H1 (cell line): Measurements from ENCODE around the gene MYO5A. TPM values are rescaled to one million over a fixed set of nuclear protein-coding genes. Genes with fewer than 3 reads are reported as not detected.
A peak's percentile ranks its signal among the peaks of the same experiment; 100 is the strongest.

Source experiments
- CTCF ChIA-PET: fragments of 300-600 bp; sonication (Branson Sonifier 250); formaldehyde crosslinking; loops from one replicate; lab custom pipeline; 2021; ENCODE audit not compliant: partially characterized antibody; lab: Charles Lee
- POLR2A ChIA-PET: fragments of 300-600 bp; sonication (Branson Sonifier 250); formaldehyde crosslinking; loops from one replicate; lab custom pipeline; 2021; ENCODE audit warnings: inconsistent platforms; ENCODE audit not compliant: partially characterized antibody; lab: Charles Lee
- DNase-seq, 2 experiments: peaks; one replicate each; pipeline versions ENCODE4 v3.0.0 to v3.0.0-alpha.2; 2010 to 2022; ENCODE audit warnings: low spot score in 2 of 2, low read depth in 1 of 2, mixed read lengths in 1 of 2
- FAIRE-seq: peaks from 2 replicates; lab custom pipeline; 2011; peaks lifted over from hg19 to GRCh38; lab: Jason Lieb, UNC
- H2AFZ ChIP-seq: 2 replicates; pipeline ENCODE4 v1.8.1; 2012; ENCODE audit warnings: low read length, inconsistent platforms
- H2AK5ac ChIP-seq: 2 replicates; pipeline ENCODE4 v1.6.1; 2013; ENCODE audit warnings: low read depth, low read length
- H2BK120ac ChIP-seq: replicated peaks from 2 replicates; pipeline ENCODE3; 2013; ENCODE audit warnings: low read depth, low read length, inconsistent platforms
- H2BK12ac ChIP-seq: 2 replicates; pipeline ENCODE4 v1.6.1; 2013; ENCODE audit warnings: low read depth, low read length
- H2BK15ac ChIP-seq: 2 replicates; pipeline ENCODE4 v1.6.1; 2013; ENCODE audit warnings: low read length
- H2BK20ac ChIP-seq: 2 replicates; pipeline ENCODE4 v1.6.1; 2013; ENCODE audit warnings: low read length
- H2BK5ac ChIP-seq: 2 replicates; pipeline ENCODE4 v1.6.1; 2013; ENCODE audit warnings: low read depth, low read length
- H3K14ac ChIP-seq: 2 replicates; pipeline ENCODE4 v1.6.1; 2013; ENCODE audit warnings: inconsistent platforms; ENCODE audit not compliant: insufficient read length
- H3K18ac ChIP-seq: 2 replicates; pipeline ENCODE4 v1.6.1; 2013; ENCODE audit warnings: low read length; ENCODE audit errors: extremely low read depth
- H3K23ac ChIP-seq: 2 replicates; pipeline ENCODE4 v1.6.1; 2013; ENCODE audit warnings: inconsistent platforms; ENCODE audit not compliant: insufficient read length
- H3K23me2 ChIP-seq: 2 replicates; pipeline ENCODE4 v1.6.1; 2013; ENCODE audit warnings: low read depth, low read length
- H3K27ac ChIP-seq: 2 replicates; pipeline ENCODE4 v1.6.1; 2011; ENCODE audit warnings: low read depth, low read length, inconsistent platforms
- H3K27me3 ChIP-seq, 4 experiments: replicated peaks in 1 of 4; 1 replicate in 1 of 4; 2 replicates in 3 of 4; pipeline versions ENCODE4 v1.6.1 to v1.8.1; 2011 to 2013; ENCODE audit warnings: low read length in 3 of 4, mild to moderate bottlenecking in 3 of 4, inconsistent platforms in 2 of 4, mixed read lengths in 2 of 4, moderate library complexity in 1 of 4; ENCODE audit not compliant: control insufficient read depth in 3 of 4, insufficient read depth in 3 of 4; ENCODE audit errors: extremely low read depth in 1 of 4
- H3K36me3 ChIP-seq, 4 experiments: 2 replicates each; pipeline versions ENCODE4 v1.6.1 to v1.8.1; 2011 to 2013; ENCODE audit warnings: mild to moderate bottlenecking in 4 of 4, low read length in 3 of 4, moderate library complexity in 2 of 4, control low read depth in 1 of 4, inconsistent platforms in 1 of 4; ENCODE audit not compliant: insufficient read depth in 4 of 4, control insufficient read depth in 2 of 4
- H3K4ac ChIP-seq: replicated peaks from 2 replicates; pipeline ENCODE3; 2013; ENCODE audit warnings: low read length, low read depth, mixed read lengths, inconsistent platforms; ENCODE audit not compliant: insufficient read length
- H3K4me1 ChIP-seq, 4 experiments: replicated peaks in 1 of 4; 1 replicate in 1 of 4; 2 replicates in 3 of 4; pipeline versions ENCODE4 v1.6.1 to v1.8.1; 2011 to 2013; ENCODE audit warnings: low read length in 3 of 4, inconsistent platforms in 2 of 4, mixed read lengths in 1 of 4; ENCODE audit not compliant: insufficient read depth in 4 of 4, control insufficient read depth in 3 of 4
- H3K4me2 ChIP-seq, 2 experiments: 2 replicates each; pipeline versions ENCODE4 v1.6.1 to v1.8.1; 2011 to 2013; ENCODE audit warnings: low read depth in 2 of 2, low read length in 2 of 2, control low read depth in 1 of 2, inconsistent platforms in 1 of 2, mild to moderate bottlenecking in 1 of 2; ENCODE audit not compliant: insufficient read depth in 1 of 2
- H3K4me3 ChIP-seq, 4 experiments: fragments of 200-600, 300-600 bp in 1 of 4; sonication (generic), shearing (Covaris generic), sonication (Bioruptor Twin) in 1 of 4; 2 replicates each; pipeline versions ENCODE4 v1.5.1 to v1.8.1; 2011 to 2016; ENCODE audit warnings: low read length in 4 of 4, low read depth in 3 of 4, control low read depth in 2 of 4, inconsistent platforms in 2 of 4, mild to moderate bottlenecking in 2 of 4, mixed read lengths in 1 of 4, moderate library complexity in 1 of 4; ENCODE audit not compliant: insufficient read depth in 2 of 4; ENCODE audit errors: extremely low read depth in 1 of 4
- H3K56ac ChIP-seq: replicated peaks from 2 replicates; pipeline ENCODE3; 2013; ENCODE audit warnings: low read depth, mild to moderate bottlenecking, mixed read lengths, low read length, inconsistent platforms; ENCODE audit not compliant: insufficient read length
- H3K79me1 ChIP-seq: 2 replicates; pipeline ENCODE4 v1.6.1; 2013; ENCODE audit warnings: low read depth, low read length, control low read depth
- H3K79me2 ChIP-seq, 2 experiments: 2 replicates each; pipeline versions ENCODE4 v1.6.1 to v1.8.1; 2012 to 2013; ENCODE audit warnings: low read length in 2 of 2, mild to moderate bottlenecking in 2 of 2, inconsistent platforms in 1 of 2; ENCODE audit not compliant: insufficient read depth in 2 of 2, control insufficient read depth in 1 of 2
- H3K9ac ChIP-seq, 4 experiments: replicated peaks in 1 of 4; 1 replicate in 1 of 4; 2 replicates in 3 of 4; pipeline versions ENCODE4 v1.6.1 to v1.8.1; 2011 to 2013; ENCODE audit warnings: low read depth in 3 of 4, low read length in 3 of 4, control low read depth in 2 of 4, mild to moderate bottlenecking in 2 of 4, moderate library complexity in 2 of 4, inconsistent platforms in 1 of 4; ENCODE audit errors: extremely low read depth in 1 of 4
- H3K9me3 ChIP-seq, 2 experiments: 2 replicates each; pipeline versions ENCODE4 v1.6.1 to v1.8.1; 2012 to 2013; ENCODE audit warnings: mild to moderate bottlenecking in 2 of 2, moderate library complexity in 2 of 2, control low read depth in 1 of 2, inconsistent platforms in 1 of 2, low read depth in 1 of 2, low read length in 1 of 2, mixed read lengths in 1 of 2; ENCODE audit not compliant: insufficient read depth in 2 of 2
- H4K20me1 ChIP-seq, 2 experiments: replicated peaks in 1 of 2; 2 replicates each; pipeline versions ENCODE3 to v1.8.1; 2011 to 2013; ENCODE audit warnings: inconsistent platforms in 2 of 2, low read length in 2 of 2, mild to moderate bottlenecking in 1 of 2; ENCODE audit not compliant: insufficient read depth in 2 of 2, control insufficient read depth in 1 of 2
- H4K5ac ChIP-seq: 2 replicates; pipeline ENCODE4 v1.6.1; 2013; ENCODE audit warnings: low read length, low read depth, mixed read lengths, inconsistent platforms; ENCODE audit not compliant: insufficient read length
- H4K8ac ChIP-seq: 2 replicates; pipeline ENCODE4 v1.8.0; 2013; ENCODE audit warnings: mild to moderate bottlenecking, moderate library complexity, low read length, inconsistent platforms; ENCODE audit not compliant: insufficient read depth; ENCODE audit errors: extremely low read depth
- H4K91ac ChIP-seq: replicated peaks from 2 replicates; pipeline ENCODE3; 2013; ENCODE audit warnings: low read length, mixed read lengths, inconsistent platforms; ENCODE audit not compliant: insufficient read length
- BCL11A ChIP-seq, 2 experiments: IDR thresholded peaks; one replicate each; pipeline ENCODE4 v1.6.1; 2011; ENCODE audit warnings: low read depth in 2 of 2, low read length in 2 of 2, mild to moderate bottlenecking in 2 of 2
- CHD2 ChIP-seq: IDR thresholded peaks from 2 replicates; pipeline ENCODE4 v1.6.1; 2012; ENCODE audit warnings: low read length, improper control_type of control experiment
- CTBP2 ChIP-seq: IDR thresholded peaks from 2 replicates; pipeline ENCODE4 v1.7.0; 2011; ENCODE audit warnings: borderline replicate concordance, mild to moderate bottlenecking, moderate library complexity, mixed read lengths, low read length; ENCODE audit not compliant: insufficient read depth, insufficient read length
- NRF1 ChIP-seq: IDR thresholded peaks from 2 replicates; pipeline ENCODE4 v1.6.1; 2011; ENCODE audit warnings: mild to moderate bottlenecking, low read depth, low read length, improper control_type of control experiment
- PHF8 ChIP-seq: fragments of 200-600 bp; sonication (generic); conservative IDR thresholded peaks from 2 replicates; pipeline ENCODE4 v1.7.1; 2012; ENCODE audit warnings: low read depth, mild to moderate bottlenecking, inconsistent platforms, low read length, moderate library complexity
- POLR2AphosphoS5 ChIP-seq: IDR thresholded peaks from 2 replicates; pipeline ENCODE4 v1.6.1; 2011; ENCODE audit warnings: low read depth, low read length
- RFX5 ChIP-seq: IDR thresholded peaks from 2 replicates; pipeline ENCODE4 v1.6.1; 2011; ENCODE audit warnings: low read depth, low read length, improper control_type of control experiment, borderline replicate concordance
- SIN3A ChIP-seq, 2 experiments: IDR thresholded peaks in 1 of 2; conservative IDR thresholded peaks in 1 of 2; 2 replicates each; pipeline ENCODE4 v1.6.1; 2011 to 2012; ENCODE audit warnings: low read length in 2 of 2, improper control_type of control experiment in 1 of 2, low read depth in 1 of 2, mild to moderate bottlenecking in 1 of 2
- SIRT6 ChIP-seq: IDR thresholded peaks from one replicate; pipeline ENCODE4 v1.7.1; 2012; ENCODE audit warnings: low read length, inconsistent platforms
- SIX5 ChIP-seq: IDR thresholded peaks from 2 replicates; pipeline ENCODE4 v1.6.1; 2011; ENCODE audit warnings: mild to moderate bottlenecking, low read depth, low read length
- SP1 ChIP-seq: IDR thresholded peaks from 2 replicates; pipeline ENCODE4 v1.6.1; 2011; ENCODE audit warnings: low read depth, low read length
- WGBS, 2 experiments: shearing (Covaris generic) in 1 of 2; methylation state at CpG; one replicate each; pipeline versions ENCODE4 v1.1.6 to v1.1.7; 2013 to 2015; ENCODE audit warnings: low lambda C conversion rate in 2 of 2, mixed read lengths in 2 of 2, inconsistent platforms in 1 of 2, low coverage in 1 of 2, missing lambda C conversion rate in 1 of 2; ENCODE audit not compliant: insufficient replicate concordance in 2 of 2, insufficient coverage in 1 of 2, insufficient read length in 1 of 2; ENCODE audit errors: extremely low coverage in 1 of 2, missing lambda C conversion rate in 1 of 2; 5-methylcytosine and 5-hydroxymethylcytosine counted together
- polyA plus RNA-seq, 7 experiments: library from polyadenylated mRNA; depleted of rRNA in 3 of 7; stranded (reverse) in 5 of 7; unstranded in 2 of 7; fragments of >200 nt in 5 of 7; fragments of 200-250 nt in 2 of 7; gene quantifications; 1 replicate in 5 of 7; 2 replicates in 1 of 7; 4 replicates in 1 of 7; pipeline versions ENCODE4 v1.2.1 to v1.2.3, GENCODE V29; 2011 to 2013; ENCODE audit warnings: missing spikeins in 2 of 7, mixed read lengths in 2 of 7
- total RNA-seq: library from RNA; stranded (reverse); fragmentation: NEBNext Ultra II Directional; extraction: Animal tissue kit (Norgen Biotek cat#: 25700); gene quantifications from 2 replicates; pipeline ENCODE4 v1.2.1, GENCODE V29; 2021
- TF ChIP-seq, protein P1 (sequence below): IDR thresholded peaks from 2 replicates; pipeline ENCODE4 v1.6.1; 2012; ENCODE audit warnings: inconsistent platforms

MYO5A gene
- total and polyA plus RNA-seq, 2 of the 8 experiments (the other 6 are each of a cell fraction or from before 2014, with no cell fraction given) = 11.4 to 24.7 TPM

- ChIA-PET POLR2A (no interaction called here), CTCF (no interaction called here)
- DNase-seq (no peak), FAIRE-seq (no peak)
- H4K5ac ChIP-seq = no peak overlapping the region
- no peaks in the 10 kb centered on the region for H3K27me3 ChIP-seq
- H4K8ac ChIP-seq = no peak overlapping the region
- H3K79me2 ChIP-seq = no peaks in the 10 kb centered on the region
- H3K9me3 ChIP-seq = no peaks in the 10 kb centered on the region
- no peak overlapping the region for H3K18ac ChIP-seq
- no peaks in the 10 kb centered on the region for H3K79me1 ChIP-seq
- H3K4me1 ChIP-seq = peaks cover 17 to 21% (median 19%) of the 10 kb centered on the region in 4 experiments
- H3K4me2 ChIP-seq = no peak overlapping the region
- no peak overlapping the region for H3K4ac ChIP-seq
- no peaks in the 10 kb centered on the region; a peak in 1 of 8 replicates for H3K36me3 ChIP-seq
- no peaks in the 10 kb centered on the region for H3K23me2 ChIP-seq
- no peak overlapping the region for H2AFZ ChIP-seq
- no peaks in the 10 kb centered on the region for H4K20me1 ChIP-seq
- no peak overlapping the region for H3K4me3 ChIP-seq
- H4K91ac ChIP-seq = no peak overlapping the region
- no peak overlapping the region for H2BK120ac ChIP-seq
- H3K14ac ChIP-seq = no peak overlapping the region
- H2BK12ac ChIP-seq = no peak overlapping the region
- H3K27ac ChIP-seq = no peak overlapping the region
- H2BK5ac ChIP-seq = no peak overlapping the region
- 86% methylated on average over 4 of the region's 4 CpGs; no CpG with 5 or more reads in 1 of the 2 experiments for WGBS, 2 experiments
- 0 out of 2 replicates have a peak overlapping the region, but pooled peaks have one; percentile 67 for H2BK20ac ChIP-seq
- H3K56ac ChIP-seq = no peak overlapping the region
- no peak overlapping the region for H2BK15ac ChIP-seq
- H3K9ac ChIP-seq = no peak overlapping the region
- no peak overlapping the region for H3K23ac ChIP-seq
- TF ChIP-seq CHD2 (no peak), BCL11A (IDR thresholded peaks at IDR 0.05; ENCODE audit: low read depth in 2 of 2, low read length in 2 of 2) (no peak), SIX5 (no peak), CTBP2 (no peak), NRF1 (no peak), PHF8 (no peak), RFX5 (no peak), SIRT6 (no peak), SP1 (no peak), SIN3A (conservative IDR thresholded peaks at IDR 0.05 in 1 of 2, IDR thresholded peaks at IDR 0.05 in 1 of 2; ENCODE audit: low read depth in 1 of 2, low read length in 2 of 2) (no peak), POLR2AphosphoS5 (no peak)
- TF ChIP-seq, protein P1, sequence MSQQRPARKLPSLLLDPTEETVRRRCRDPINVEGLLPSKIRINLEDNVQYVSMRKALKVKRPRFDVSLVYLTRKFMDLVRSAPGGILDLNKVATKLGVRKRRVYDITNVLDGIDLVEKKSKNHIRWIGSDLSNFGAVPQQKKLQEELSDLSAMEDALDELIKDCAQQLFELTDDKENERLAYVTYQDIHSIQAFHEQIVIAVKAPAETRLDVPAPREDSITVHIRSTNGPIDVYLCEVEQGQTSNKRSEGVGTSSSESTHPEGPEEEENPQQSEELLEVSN = no peak
- no peak overlapping the region for H2AK5ac ChIP-seq
Observed at GRCh38 chr15:52391069-52391468, 137.6 kb downstream of the MYO5A start.
